Tibial artery (tissue), 4 donors: Measurements from ENCODE around the gene PANX1.
A peak's percentile ranks its signal among the peaks of the same experiment; 100 is the strongest.

ENCODE experiments used
- DNase-seq, 2 donors: peaks; one replicate each; pipeline ENCODE4 v3.0.0-alpha.2; 2019
- H3K27ac ChIP-seq, 2 donors: fragments of 200-600 bp; sonication (generic) in 1 of 2; 1 replicate in 1 of 2; 2 replicates in 1 of 2; pipeline ENCODE4 v1.5.1; 2018 to 2019; ENCODE audit warnings: mild to moderate bottlenecking in 1 of 2
- H3K27me3 ChIP-seq, 2 donors: fragments of 200-600 bp; sonication (generic) in 1 of 2; one replicate each; pipeline versions ENCODE4 v1.5.1 to v1.6.0; 2016 to 2019
- H3K36me3 ChIP-seq, 3 donors: fragments of 200-600 bp; sonication (generic) in 2 of 3; one replicate each; pipeline ENCODE4 v1.5.1; 2016 to 2019; ENCODE audit warnings: mild to moderate bottlenecking in 2 of 3
- H3K4me1 ChIP-seq, 4 donors: fragments of 200-600 bp; sonication (generic) in 2 of 4; 1 replicate in 3 of 4; 2 replicates in 1 of 4; pipeline ENCODE4 v1.5.1; 2016 to 2019
- H3K4me3 ChIP-seq, 2 donors: fragments of 200-600 bp; sonication (generic) in 1 of 2; 1 replicate in 1 of 2; 2 replicates in 1 of 2; pipeline ENCODE4 v1.5.1; 2018 to 2019; ENCODE audit warnings: mild to moderate bottlenecking in 2 of 2
- H3K9me3 ChIP-seq, 3 donors: fragments of 200-600 bp; sonication (generic) in 1 of 3; one replicate each; pipeline ENCODE4 v1.5.1; 2016 to 2019
- CTCF ChIP-seq, 2 experiments: fragments of 200-600 bp in 1 of 2; fragments of 450-650 bp in 1 of 2; IDR thresholded peaks; one replicate each; pipeline ENCODE4 v1.5.1; 2017 to 2019; ENCODE audit warnings: antibody characterized with exemption in 2 of 2, mild to moderate bottlenecking in 1 of 2, moderate library complexity in 1 of 2
- intact Hi-C: fragments of 100-400 bp; cut with DNase I; formaldehyde crosslinking; loops from one replicate; pipeline ENCODE4 v1.15.0; 2023; ENCODE audit warnings: low total_unique reads

The PANX1 gene

DNA sequence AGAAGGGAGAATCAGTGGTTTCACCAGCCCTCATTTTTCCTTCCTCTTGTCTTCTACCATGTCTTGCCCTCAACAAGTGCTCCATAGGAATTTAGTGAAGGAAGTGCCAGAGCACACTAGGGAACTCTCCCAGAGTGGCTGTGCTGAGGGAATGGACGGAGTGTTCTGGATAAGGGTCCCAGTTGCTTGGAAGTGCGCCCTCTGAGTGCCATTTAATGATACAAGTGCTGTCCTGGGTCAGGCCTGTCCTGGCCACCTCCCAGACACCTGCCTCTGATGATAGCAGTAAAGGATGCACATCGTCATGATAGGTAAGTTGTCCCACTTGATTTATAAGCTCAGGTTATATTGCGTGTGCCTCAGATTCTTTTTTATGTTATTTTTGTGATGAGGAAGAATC is 5.1 kb downstream of the PANX1 start:
- peak overlapping the region; percentile 80 to 86 for H3K27ac ChIP-seq
- no peaks in the 10 kb centered on the region for H3K36me3 ChIP-seq
- no peak for TF ChIP-seq CTCF (IDR thresholded peaks at IDR 0.05)
- H3K27me3 ChIP-seq, result no peaks in the 10 kb centered on the region
- no peak overlapping the region for H3K4me3 ChIP-seq
- peaks cover 9 to 80% (median 59%) of the 10 kb centered on the region in 4 donors for H3K4me1 ChIP-seq
- H3K9me3 ChIP-seq, result no peaks in the 10 kb centered on the region
- intact Hi-C loops, result no loop called here
- DNase-seq, result no peak

DNA sequence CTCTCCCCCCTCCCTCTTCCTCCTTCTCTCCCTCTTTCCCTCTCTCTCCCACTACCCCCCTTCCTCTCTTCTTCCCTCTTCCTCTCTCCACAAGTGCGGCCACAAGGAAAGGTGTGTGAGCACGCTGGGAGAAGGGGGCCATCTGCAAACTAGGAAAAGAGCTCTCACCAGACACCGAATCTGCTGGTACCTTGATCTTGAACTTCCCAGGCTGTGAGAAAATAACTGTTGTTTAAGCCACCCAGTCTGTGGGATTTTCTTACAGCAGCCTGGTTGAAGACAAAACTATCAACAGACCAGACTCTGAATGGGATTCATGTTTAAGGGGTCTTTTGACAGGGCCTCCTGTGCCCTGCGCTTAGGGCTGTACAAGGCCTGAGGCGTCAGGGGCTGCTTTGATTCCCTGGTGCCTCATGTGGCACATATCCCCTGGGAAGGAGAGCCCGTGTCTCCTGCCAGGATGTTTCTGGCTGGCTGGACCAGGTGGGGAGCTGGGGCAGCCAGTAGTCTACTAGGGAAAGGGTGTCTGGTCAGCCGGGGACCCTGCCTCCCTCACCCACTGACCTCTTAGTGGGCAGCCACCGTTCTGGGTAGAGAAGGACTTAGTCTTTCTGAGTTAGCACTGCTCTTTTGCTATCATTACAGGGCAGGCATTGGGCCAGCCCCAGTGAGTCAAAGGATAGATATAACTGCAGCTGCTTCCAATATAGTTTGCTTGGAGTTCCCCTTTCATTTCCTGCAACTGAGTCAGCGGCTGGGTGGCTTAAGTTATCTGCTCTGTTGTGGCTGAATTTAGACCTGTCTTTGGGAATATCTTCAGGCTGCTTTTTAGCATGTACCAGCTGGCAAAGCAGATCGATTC is 6.2 kb downstream of the PANX1 start:
- peak; percentile 89 to 93 for DNase-seq
- peak overlapping the region in 1 of 2 donors; percentile 2 for H3K4me3 ChIP-seq
- no peaks in the 10 kb centered on the region for H3K36me3 ChIP-seq
- peaks cover 9 to 76% (median 61%) of the 10 kb centered on the region in 4 donors for H3K4me1 ChIP-seq
- no peaks in the 10 kb centered on the region for H3K27me3 ChIP-seq
- H3K27ac ChIP-seq, result peak overlapping the region; percentile 80 to 86
- intact Hi-C loops, result no loop called here
- no peaks in the 10 kb centered on the region for H3K9me3 ChIP-seq
- no peak for TF ChIP-seq CTCF (IDR thresholded peaks at IDR 0.05)

DNA sequence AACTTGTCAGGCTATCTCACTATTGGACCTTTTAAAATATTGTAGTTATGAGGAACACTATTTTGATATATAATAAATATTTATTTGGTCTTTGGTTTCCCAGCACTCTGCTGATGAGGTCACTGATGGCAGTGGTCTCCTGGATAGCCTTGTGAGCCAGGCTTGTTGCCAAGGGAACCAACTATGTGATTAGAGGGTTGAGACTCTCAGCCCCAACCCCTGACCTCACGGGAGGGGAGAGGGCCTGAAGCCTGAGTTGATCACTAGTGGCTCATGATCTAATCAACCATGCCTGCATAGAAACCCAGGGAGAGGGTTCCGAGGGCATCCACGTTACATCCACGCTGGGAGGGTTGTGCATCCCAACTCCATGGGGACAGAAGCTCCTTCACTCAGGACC is 10.8 kb downstream of the PANX1 start:
- TF ChIP-seq CTCF (IDR thresholded peaks at IDR 0.05), result no peak
- Histone ChIP-seq H3K36me3 (no peaks in the 10 kb centered on the region), H3K4me1 (peaks cover 9 to 64% (median 36%) of the 10 kb centered on the region in 4 donors), H3K4me3 (no peak overlapping the region), H3K27me3 (no peaks in the 10 kb centered on the region), H3K9me3 (no peaks in the 10 kb centered on the region), H3K27ac (no peak overlapping the region)
- no peak for DNase-seq
- intact Hi-C loops, result no loop called here

GRCh38 chr11:94140154-94140655 is 11.6 kb downstream of the PANX1 start:
- Histone ChIP-seq H3K9me3 (no peaks in the 10 kb centered on the region), H3K36me3 (no peaks in the 10 kb centered on the region), H3K27me3 (no peaks in the 10 kb centered on the region), H3K4me3 (no peak overlapping the region), H3K4me1 (peaks cover 3 to 59% (median 29%) of the 10 kb centered on the region in 4 donors), H3K27ac (no peak overlapping the region)
- no peak for DNase-seq
- TF ChIP-seq CTCF (IDR thresholded peaks at IDR 0.05), result no peak
- intact Hi-C loops, result no loop called here

DNA sequence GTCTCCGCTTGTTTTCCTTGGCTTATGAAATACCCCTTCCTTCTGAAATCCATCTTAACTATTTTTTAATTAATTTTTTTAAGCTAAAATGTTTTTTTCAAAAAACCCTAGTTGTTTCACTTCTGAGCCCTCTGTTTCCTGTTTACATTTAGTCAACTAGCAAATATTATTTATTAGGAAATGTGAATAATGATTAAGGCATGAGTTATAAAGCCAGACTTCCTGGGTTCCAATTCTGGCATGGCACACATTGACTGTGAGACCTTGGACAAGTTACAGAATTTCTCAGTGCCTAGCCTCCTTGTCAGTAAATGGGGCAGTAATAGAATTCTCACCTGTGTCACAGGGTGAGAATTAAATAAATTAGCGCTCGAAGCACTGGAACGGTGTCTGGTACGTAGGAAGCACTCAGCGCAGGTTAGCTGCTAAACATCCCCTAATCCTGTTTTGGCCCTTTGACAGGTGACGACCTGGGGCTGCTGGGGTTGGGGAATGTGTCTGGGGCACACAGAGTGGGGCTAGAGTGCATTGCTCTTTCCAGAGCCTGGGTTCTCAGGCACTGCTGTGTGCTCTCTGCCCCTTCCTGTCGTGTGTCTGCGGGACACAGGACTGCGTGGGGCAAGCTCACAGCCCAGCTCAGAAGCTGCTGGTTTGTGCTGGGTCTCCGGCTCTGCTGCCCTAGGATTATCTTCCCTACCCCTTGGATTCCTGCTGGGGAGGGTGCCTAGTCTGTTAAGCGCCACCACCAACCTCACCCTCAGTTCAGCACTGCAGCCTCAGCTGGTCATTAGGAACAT is 13.1 kb downstream of the PANX1 start:
- Histone ChIP-seq H3K4me1 (peaks cover 0 to 44% (median 15%) of the 10 kb centered on the region in 4 donors), H3K4me3 (no peak overlapping the region), H3K27ac (no peak overlapping the region), H3K36me3 (no peaks in the 10 kb centered on the region), H3K27me3 (no peaks in the 10 kb centered on the region), H3K9me3 (no peaks in the 10 kb centered on the region)
- no peak for DNase-seq
- intact Hi-C loops, result no loop called here
- TF ChIP-seq CTCF (IDR thresholded peaks at IDR 0.05), result no peak
